WERI-Rb-1 (cell line): Measurements from ENCODE around the gene RAD21L1.
"Not testable (repeated sequence)": the region's sequence is repeated elsewhere in the genome, so short reads cannot be mapped to it uniquely, and the experiment has no call there.

Experiments used
- DNase-seq: peaks from one replicate; pipeline ENCODE4 v3.0.0-alpha.2; 2020
- H3K27ac ChIP-seq: fragments of 250-450 bp; sonication (Bioruptor Pico); 2 replicates; pipeline ENCODE4 v1.5.1; 2020; ENCODE audit warnings: mild to moderate bottlenecking, moderate library complexity
- H3K27me3 ChIP-seq: fragments of 250-450 bp; sonication (Bioruptor Pico); 2 replicates; pipeline ENCODE4 v1.5.1; 2021; ENCODE audit warnings: mild to moderate bottlenecking, low read depth, moderate library complexity; ENCODE audit not compliant: insufficient read depth, severe bottlenecking
- H3K36me3 ChIP-seq: fragments of 250-450 bp; sonication (Bioruptor Pico); 2 replicates; pipeline ENCODE4 v1.5.1; 2020; ENCODE audit warnings: mild to moderate bottlenecking, moderate library complexity
- H3K4me3 ChIP-seq: 2 replicates; pipeline ENCODE4 v1.5.1; 2011; ENCODE audit warnings: low read depth, mild to moderate bottlenecking, control low read depth, low read length
- H3K9me3 ChIP-seq: fragments of 250-450 bp; sonication (Bioruptor Pico); 2 replicates; pipeline ENCODE4 v1.5.1; 2021; ENCODE audit warnings: mild to moderate bottlenecking, moderate library complexity; ENCODE audit not compliant: severe bottlenecking
- TF ChIP-seq, protein P1 (sequence below): IDR thresholded peaks from 2 replicates; pipeline ENCODE4 v1.5.1; 2011; ENCODE audit warnings: low read depth, mild to moderate bottlenecking, control low read depth, inconsistent platforms, low read length

Gene RAD21L1

GRCh38 chr20:1241456-1241855 lies 15.6 kb downstream of the RAD21L1 start:
- Histone ChIP-seq H3K9me3 (no peaks in the 10 kb centered on the region), H3K27me3 (no peaks in the 10 kb centered on the region), H3K27ac (no peak overlapping the region), H3K4me3 (no peak overlapping the region), H3K36me3 (no peaks in the 10 kb centered on the region)
- TF ChIP-seq, protein P1, sequence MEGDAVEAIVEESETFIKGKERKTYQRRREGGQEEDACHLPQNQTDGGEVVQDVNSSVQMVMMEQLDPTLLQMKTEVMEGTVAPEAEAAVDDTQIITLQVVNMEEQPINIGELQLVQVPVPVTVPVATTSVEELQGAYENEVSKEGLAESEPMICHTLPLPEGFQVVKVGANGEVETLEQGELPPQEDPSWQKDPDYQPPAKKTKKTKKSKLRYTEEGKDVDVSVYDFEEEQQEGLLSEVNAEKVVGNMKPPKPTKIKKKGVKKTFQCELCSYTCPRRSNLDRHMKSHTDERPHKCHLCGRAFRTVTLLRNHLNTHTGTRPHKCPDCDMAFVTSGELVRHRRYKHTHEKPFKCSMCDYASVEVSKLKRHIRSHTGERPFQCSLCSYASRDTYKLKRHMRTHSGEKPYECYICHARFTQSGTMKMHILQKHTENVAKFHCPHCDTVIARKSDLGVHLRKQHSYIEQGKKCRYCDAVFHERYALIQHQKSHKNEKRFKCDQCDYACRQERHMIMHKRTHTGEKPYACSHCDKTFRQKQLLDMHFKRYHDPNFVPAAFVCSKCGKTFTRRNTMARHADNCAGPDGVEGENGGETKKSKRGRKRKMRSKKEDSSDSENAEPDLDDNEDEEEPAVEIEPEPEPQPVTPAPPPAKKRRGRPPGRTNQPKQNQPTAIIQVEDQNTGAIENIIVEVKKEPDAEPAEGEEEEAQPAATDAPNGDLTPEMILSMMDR: no peak
- no peak for DNase-seq

DNA sequence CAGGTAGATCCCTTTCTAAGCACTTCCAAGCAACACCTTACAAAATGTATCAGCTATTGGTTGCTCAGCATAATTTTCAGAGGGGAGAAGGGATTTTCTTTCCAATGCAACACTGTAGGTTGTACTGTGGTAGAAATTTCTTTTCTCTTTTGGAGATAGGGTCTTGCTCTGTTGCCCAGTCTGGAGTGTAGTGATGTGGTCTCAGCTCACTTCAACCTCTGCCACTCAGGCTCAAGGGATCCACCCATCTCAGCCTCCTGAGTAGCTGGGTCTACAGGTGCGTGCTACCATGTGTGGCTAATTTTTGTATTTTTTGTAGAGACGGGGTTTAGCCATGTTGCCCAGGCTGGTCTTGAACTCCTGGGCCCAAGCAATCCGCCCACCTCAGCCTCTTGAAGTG lies 16.3 kb downstream of the RAD21L1 start:
- H3K4me3 ChIP-seq: no peak overlapping the region
- H3K9me3 ChIP-seq: no peaks in the 10 kb centered on the region
- TF ChIP-seq, protein P1: no peak
- H3K36me3 ChIP-seq: no peaks in the 10 kb centered on the region
- no peak overlapping the region for H3K27ac ChIP-seq
- no peak for DNase-seq
- no peaks in the 10 kb centered on the region for H3K27me3 ChIP-seq

DNA sequence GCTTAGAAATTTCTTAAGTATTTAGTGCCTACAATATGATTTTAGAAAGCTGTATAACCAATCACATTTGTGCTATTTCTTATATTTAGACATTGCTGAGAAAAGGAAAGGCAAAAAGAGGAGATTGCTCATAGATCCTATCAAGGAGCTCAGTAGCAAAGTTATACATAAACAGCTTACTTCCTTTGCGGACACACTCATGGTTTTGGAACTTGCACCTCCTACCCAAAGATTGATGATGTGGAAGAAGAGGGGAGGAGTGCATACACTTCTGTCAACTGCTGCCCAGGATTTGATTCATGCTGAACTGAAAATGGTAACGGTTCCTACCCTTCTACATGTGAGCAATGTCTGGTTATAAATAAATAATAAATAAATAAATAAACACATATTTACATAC lies 16.7 kb downstream of the RAD21L1 start:
- no peak overlapping the region for H3K27ac ChIP-seq

GRCh38 chr20:1245578-1245977 lies 19.7 kb downstream of the RAD21L1 start:
- H3K36me3 ChIP-seq: no peaks in the 10 kb centered on the region
- no peaks in the 10 kb centered on the region for H3K9me3 ChIP-seq
- H3K27ac ChIP-seq: no peak overlapping the region
- H3K27me3 ChIP-seq: no peaks in the 10 kb centered on the region
- TF ChIP-seq, protein P1: no peak
- no peak overlapping the region for H3K4me3 ChIP-seq
- DNase-seq: no peak

More for the DNA sequence above, 16.7 kb downstream of the RAD21L1 start:
- Histone ChIP-seq H3K36me3 (no peaks in the 10 kb centered on the region), H3K9me3 (no peaks in the 10 kb centered on the region), H3K4me3 (no peak overlapping the region), H3K27me3 (no peaks in the 10 kb centered on the region)
- DNase-seq: no peak
- TF ChIP-seq, protein P1: no peak

DNA sequence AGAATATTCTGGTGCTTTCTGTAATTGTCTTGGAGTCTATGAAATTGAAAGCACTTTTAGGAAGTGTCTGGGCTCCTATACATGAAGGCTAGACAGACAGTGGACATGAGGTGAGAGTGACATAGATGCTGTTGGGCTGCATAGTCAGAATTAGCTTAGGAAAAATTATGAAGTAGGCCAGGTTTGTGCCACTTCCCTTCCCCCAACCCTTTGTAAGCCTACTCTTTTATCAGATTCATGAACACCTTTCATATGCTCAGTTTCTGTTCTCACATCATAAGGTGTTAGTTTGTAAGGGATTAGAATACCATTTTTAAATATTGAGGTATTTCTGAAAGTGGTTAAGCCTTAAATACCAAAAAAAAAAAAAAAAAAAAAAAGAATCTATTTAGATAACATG lies 21.8 kb downstream of the RAD21L1 start:
- no peaks in the 10 kb centered on the region for H3K9me3 ChIP-seq
- no peaks in the 10 kb centered on the region for H3K36me3 ChIP-seq
- no peak overlapping the region for H3K27ac ChIP-seq
- no peak overlapping the region for H3K4me3 ChIP-seq
- H3K27me3 ChIP-seq: no peaks in the 10 kb centered on the region
- no peak for DNase-seq
- TF ChIP-seq, protein P1: no peak

DNA sequence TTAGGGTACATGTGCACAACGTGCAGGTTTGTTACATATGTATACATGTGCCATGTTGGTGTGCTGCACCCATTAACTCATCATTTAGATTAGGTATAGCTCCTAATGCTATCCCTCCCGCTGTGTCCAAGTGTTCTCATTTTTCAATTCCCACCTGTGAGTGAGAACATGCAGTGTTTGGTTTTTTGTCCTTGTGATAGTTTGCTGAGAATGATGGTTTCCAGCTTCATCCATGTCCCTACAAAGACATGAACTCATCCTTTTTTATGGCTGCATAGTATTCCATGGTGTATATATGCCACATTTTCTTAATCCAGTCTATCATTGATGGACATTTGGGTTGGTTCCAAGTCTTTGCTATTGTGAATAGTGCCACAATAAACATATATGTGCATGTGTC lies 24.4 kb downstream of the RAD21L1 start:
- not testable (repeated sequence) for H3K4me3 ChIP-seq, DNase-seq, H3K36me3 ChIP-seq, H3K27me3 ChIP-seq, H3K27ac ChIP-seq, H3K9me3 ChIP-seq
